K562 (cell line): Measurements from ENCODE around the gene ARL6IP4. TPM values are rescaled to one million over a fixed set of nuclear protein-coding genes. Genes with fewer than 3 reads are reported as not detected.

Experiments
- CHD7 ChIP-seq: fragments of 200-600 bp; sonication (generic); IDR thresholded peaks from one replicate; pipeline ENCODE4 v1.6.1; 2012; ENCODE audit warnings: mild to moderate bottlenecking, low read depth, low read length, inconsistent platforms
- ZNF436 ChIP-seq: fragments of 250-450, 450-650 bp; sonication (Bioruptor Pico); formaldehyde crosslinking; IDR thresholded peaks from 2 replicates; pipeline ENCODE4 v1.7.0; 2020; ENCODE audit warnings: mild to moderate bottlenecking
- polyA plus RNA-seq, 8 experiments: library from polyadenylated mRNA; depleted of rRNA in 4 of 8; stranded (reverse) in 5 of 8; unstranded in 3 of 8; fragments of >200 nt; fragmentation: Nextera tagmentation in 2 of 8; fragmentation: Illumina TruSeq in 1 of 8; extraction: Ambion mirVana in 2 of 8; extraction: Trizol in 1 of 8; gene quantifications; 2 replicates each; pipeline versions ENCODE4 v1.2.1 to v1.2.3, GENCODE V29; 2011 to 2014; ENCODE audit warnings: inconsistent platforms in 1 of 8, missing spikeins in 1 of 8
- total RNA-seq, 7 experiments: library from RNA; depleted of rRNA in 6 of 7; stranded (reverse); fragments of >200 nt in 6 of 7; fragmentation: Illumina TruSeq in 2 of 7; extraction: Trizol in 2 of 7; gene quantifications; 2 replicates each; pipeline versions ENCODE4 v1.2.1 to v1.2.3, GENCODE V29; 2011 to 2021; ENCODE audit warnings: low replicate concordance in 1 of 7

Gene ARL6IP4
- total and polyA plus RNA-seq, 9 of the 15 experiments (the other 6 are each of a cell fraction or from before 2014, with no cell fraction given), result 2.4 to 255 (median 151) TPM

DNA sequence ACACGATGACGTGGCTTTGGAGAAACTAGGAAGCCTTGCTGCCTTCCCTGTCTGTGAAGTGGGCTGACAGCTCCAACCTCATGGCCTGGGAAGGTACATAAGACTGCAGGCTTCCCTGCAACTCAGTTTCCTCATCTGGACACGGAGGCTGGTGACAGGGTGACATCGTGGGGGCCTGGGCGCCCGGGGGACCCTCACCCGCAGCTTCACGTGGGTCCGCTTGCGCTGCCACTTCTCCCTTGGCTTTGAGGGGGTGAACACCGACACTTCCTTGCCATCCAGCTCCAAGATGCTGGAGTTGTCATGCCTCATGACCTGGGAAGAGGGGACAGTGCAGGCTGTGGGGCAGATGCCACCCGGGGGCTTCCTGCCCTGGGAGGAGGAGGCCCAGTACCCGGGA lies 7.6 kb downstream of the ARL6IP4 start (continued):
- TF ChIP-seq CHD7 (no peak), ZNF436 (no peak)
